ENCODE results near the gene CAPSL.

The CAPSL gene

GRCh38 chr5:35886381-35886780 lies 52.0 kb downstream of the CAPSL start:
- Histone ChIP-seq H3K9me3 (no peaks in the 10 kb centered on the region), H3K4me3 (ENCODE audit: low read depth in 1 of 2, low read length in 1 of 2) (no peak overlapping the region), H3K4me1 (ENCODE audit: control insufficient read depth in 1 of 2, insufficient read depth in 1 of 2, low read depth in 1 of 2, low read length in 1 of 2) (no peaks in the 10 kb centered on the region), H3K36me3 (no peaks in the 10 kb centered on the region), H3K27ac (no peak overlapping the region), H3K27me3 (no peaks in the 10 kb centered on the region)
- no peak for TF ChIP-seq CTCF (IDR thresholded peaks at IDR 0.05)

- Histone ChIP-seq H3K27ac (no peak overlapping the region), H3K9me3 (no peaks in the 10 kb centered on the region), H3K36me3 (no peaks in the 10 kb centered on the region), H3K27me3 (no peaks in the 10 kb centered on the region), H3K4me3 (ENCODE audit: low read depth in 1 of 2, low read length in 1 of 2) (no peak overlapping the region), H3K4me1 (ENCODE audit: control insufficient read depth in 1 of 2, insufficient read depth in 1 of 2, low read depth in 1 of 2, low read length in 1 of 2) (no peaks in the 10 kb centered on the region)
- TF ChIP-seq CTCF (IDR thresholded peaks at IDR 0.05) = no peak
Measured at GRCh38 chr5:35884773-35885172, 53.6 kb downstream of the CAPSL start.

GRCh38 chr5:35884191-35884769 lies 54.1 kb downstream of the CAPSL start:
- Histone ChIP-seq H3K36me3 (no peaks in the 10 kb centered on the region), H3K4me3 (ENCODE audit: low read depth in 1 of 2, low read length in 1 of 2) (no peak overlapping the region), H3K4me1 (ENCODE audit: control insufficient read depth in 1 of 2, insufficient read depth in 1 of 2, low read depth in 1 of 2, low read length in 1 of 2) (no peaks in the 10 kb centered on the region), H3K27ac (no peak overlapping the region), H3K9me3 (no peaks in the 10 kb centered on the region), H3K27me3 (no peaks in the 10 kb centered on the region)
- TF ChIP-seq CTCF (IDR thresholded peaks at IDR 0.05) = no peak

GRCh38 chr5:35881758-35882157 lies 56.7 kb downstream of the CAPSL start:
- Histone ChIP-seq H3K4me3 (ENCODE audit: low read depth in 1 of 2, low read length in 1 of 2) (no peak overlapping the region), H3K4me1 (ENCODE audit: control insufficient read depth in 1 of 2, insufficient read depth in 1 of 2, low read depth in 1 of 2, low read length in 1 of 2) (no peaks in the 10 kb centered on the region), H3K27ac (no peak overlapping the region), H3K36me3 (no peaks in the 10 kb centered on the region), H3K9me3 (no peaks in the 10 kb centered on the region), H3K27me3 (no peaks in the 10 kb centered on the region)
- TF ChIP-seq CTCF (IDR thresholded peaks at IDR 0.05) = no peak

- no peaks in the 10 kb centered on the region for H3K4me1 ChIP-seq (ENCODE audit: control insufficient read depth in 1 of 2, insufficient read depth in 1 of 2, low read depth in 1 of 2, low read length in 1 of 2)
- no peak for TF ChIP-seq CTCF (IDR thresholded peaks at IDR 0.05)
- H3K36me3 ChIP-seq = no peaks in the 10 kb centered on the region
- no peak overlapping the region for H3K27ac ChIP-seq
- no peaks in the 10 kb centered on the region for H3K27me3 ChIP-seq
- H3K9me3 ChIP-seq = no peaks in the 10 kb centered on the region
- no peak overlapping the region for H3K4me3 ChIP-seq (ENCODE audit: low read depth in 1 of 2, low read length in 1 of 2)
Measured at GRCh38 chr5:35880156-35880555, 58.3 kb downstream of the CAPSL start.

GRCh38 chr5:35879649-35880048 lies 58.8 kb downstream of the CAPSL start:
- no peak for TF ChIP-seq CTCF (IDR thresholded peaks at IDR 0.05)
- Histone ChIP-seq H3K27ac (no peak overlapping the region), H3K27me3 (no peaks in the 10 kb centered on the region), H3K36me3 (no peaks in the 10 kb centered on the region), H3K4me3 (ENCODE audit: low read depth in 1 of 2, low read length in 1 of 2) (no peak overlapping the region), H3K9me3 (no peaks in the 10 kb centered on the region), H3K4me1 (ENCODE audit: control insufficient read depth in 1 of 2, insufficient read depth in 1 of 2, low read depth in 1 of 2, low read length in 1 of 2) (no peaks in the 10 kb centered on the region)
